Loucy (cell line): Measurements from ENCODE around the gene MDM2.
"Not testable (repeated sequence)": the region's sequence is repeated elsewhere in the genome, so short reads cannot be mapped to it uniquely, and the experiment has no call there.

Experiments used
- H2AFZ ChIP-seq: fragments of 200-600 bp; sonication (generic); 2 replicates; pipeline ENCODE4 v1.6.0; 2016; ENCODE audit warnings: antibody characterized with exemption, mild to moderate bottlenecking, low read length, moderate library complexity
- H3F3A ChIP-seq: fragments of 200-600 bp; 2 replicates; pipeline ENCODE4 v1.6.0; 2016; ENCODE audit warnings: antibody characterized with exemption, low read depth, mild to moderate bottlenecking
- H3K27me3 ChIP-seq: fragments of 200-600 bp; sonication (generic); 2 replicates; pipeline ENCODE4 v1.6.1; 2014; ENCODE audit warnings: low read length, mild to moderate bottlenecking; ENCODE audit not compliant: insufficient read depth, poor library complexity, severe bottlenecking
- H3K36me3 ChIP-seq: fragments of 200-600 bp; sonication (generic); 2 replicates; pipeline ENCODE4 v1.6.1; 2016; ENCODE audit warnings: low read length; ENCODE audit not compliant: insufficient read depth
- H3K4me1 ChIP-seq: fragments of 200-600 bp; sonication (generic); 2 replicates; pipeline ENCODE4 v1.5.1; 2014; ENCODE audit warnings: low read length, mild to moderate bottlenecking; ENCODE audit not compliant: insufficient read depth, poor library complexity, severe bottlenecking
- H3K4me2 ChIP-seq: fragments of 200-600 bp; sonication (generic); 2 replicates; pipeline ENCODE4 v1.6.0; 2014; ENCODE audit warnings: antibody characterized with exemption, low read length, low read depth, mild to moderate bottlenecking; ENCODE audit not compliant: poor library complexity, severe bottlenecking
- H3K4me3 ChIP-seq: fragments of 200-600 bp; sonication (generic); 2 replicates; pipeline ENCODE4 v1.5.1; 2014; ENCODE audit warnings: low read length, mild to moderate bottlenecking, mixed read lengths; ENCODE audit not compliant: poor library complexity, severe bottlenecking
- H3K79me2 ChIP-seq: fragments of 200-600 bp; sonication (generic); 2 replicates; pipeline ENCODE4 v1.6.1; 2014; ENCODE audit warnings: low read length; ENCODE audit not compliant: insufficient read depth
- H3K9ac ChIP-seq: fragments of 200-600 bp; sonication (generic); 2 replicates; pipeline ENCODE4 v1.6.0; 2014; ENCODE audit warnings: mild to moderate bottlenecking, low read depth, low read length, moderate library complexity; ENCODE audit not compliant: poor library complexity, severe bottlenecking
- H3K9me2 ChIP-seq: fragments of 200-600 bp; sonication (generic); replicated peaks from 2 replicates; pipeline ENCODE4 v1.6.1; 2016; ENCODE audit warnings: low read depth, low read length, mixed read lengths
- H3K9me3 ChIP-seq: fragments of 200-600 bp; sonication (generic); 2 replicates; pipeline ENCODE4 v1.6.1; 2014; ENCODE audit warnings: mild to moderate bottlenecking, antibody characterized with exemption, low read length, low read depth; ENCODE audit not compliant: insufficient read depth
- H4K20me1 ChIP-seq: fragments of 200-600 bp; sonication (generic); 2 replicates; pipeline ENCODE4 v1.6.0; 2014; ENCODE audit warnings: antibody characterized with exemption, low read length, mild to moderate bottlenecking; ENCODE audit not compliant: insufficient read depth, poor library complexity, severe bottlenecking
- EZH2phosphoT487 ChIP-seq: fragments of 200-600 bp; IDR thresholded peaks from 2 replicates; pipeline ENCODE4 v1.6.1; 2018; ENCODE audit warnings: antibody characterized with exemption, mild to moderate bottlenecking, moderate library complexity, borderline replicate concordance
- TF ChIP-seq, protein P1 (sequence below): fragments of 200-600 bp; sonication (generic); conservative IDR thresholded peaks from 2 replicates; pipeline ENCODE4 v1.5.1; 2014; ENCODE audit warnings: mild to moderate bottlenecking, antibody characterized with exemption, low read length

Gene MDM2

DNA sequence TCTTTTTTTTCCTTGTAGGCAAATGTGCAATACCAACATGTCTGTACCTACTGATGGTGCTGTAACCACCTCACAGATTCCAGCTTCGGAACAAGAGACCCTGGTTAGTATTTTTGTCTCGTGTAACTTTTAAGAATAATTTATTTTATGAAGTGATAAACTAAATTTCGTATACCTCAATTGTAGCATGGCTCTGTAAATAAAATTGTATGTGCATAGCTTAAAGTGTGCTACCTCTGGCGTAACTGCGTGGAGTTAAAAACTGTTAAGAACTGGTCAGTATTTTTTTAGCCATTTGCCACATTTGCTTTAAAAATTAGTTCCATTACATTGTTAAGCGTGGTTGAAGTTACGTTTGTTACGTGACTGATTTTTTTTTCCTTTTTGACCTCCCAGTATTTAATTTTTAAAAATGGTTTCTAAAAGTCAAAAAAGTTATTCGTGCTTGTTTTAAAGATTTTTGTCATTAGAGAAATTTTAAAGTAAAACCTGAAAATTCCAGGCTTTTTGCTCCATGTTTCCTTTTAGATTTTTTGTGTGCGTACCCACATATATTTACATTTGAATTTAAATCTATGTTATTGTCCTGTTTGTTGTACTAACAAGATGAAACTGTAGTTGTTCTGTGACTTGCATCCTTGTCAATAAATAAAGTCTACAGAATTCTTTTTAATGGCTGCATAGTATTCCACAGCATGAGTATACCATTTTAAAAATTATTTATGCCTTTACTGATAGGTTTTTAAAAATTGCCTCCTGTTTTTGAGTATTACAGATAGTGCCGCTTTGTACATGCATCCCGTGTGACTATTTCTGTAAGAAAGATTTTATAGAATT is 1.4 kb downstream of the MDM2 start:
- Histone ChIP-seq H3K27me3 (peaks cover 15% of the 10 kb centered on the region), H2AFZ (no peak overlapping the region), H3K4me1 (peaks cover 33% of the 10 kb centered on the region), H3K9me3 (no peaks in the 10 kb centered on the region; the same call in 1 of the 2 replicates), H3K36me3 (peaks cover 23% of the 10 kb centered on the region), H4K20me1 (peaks cover 45% of the 10 kb centered on the region), H3K79me2 (peaks cover 62% of the 10 kb centered on the region), H3F3A (peaks cover 5% of the 10 kb centered on the region; the same call in 1 of the 2 replicates), H3K4me2 (peak overlapping the region; percentile 85), H3K9me2 (no peaks in the 10 kb centered on the region), H3K9ac (peak overlapping the region; percentile 100), H3K4me3 (peak overlapping the region; percentile 86)
- no peak for TF ChIP-seq EZH2phosphoT487
- TF ChIP-seq, protein P1, sequence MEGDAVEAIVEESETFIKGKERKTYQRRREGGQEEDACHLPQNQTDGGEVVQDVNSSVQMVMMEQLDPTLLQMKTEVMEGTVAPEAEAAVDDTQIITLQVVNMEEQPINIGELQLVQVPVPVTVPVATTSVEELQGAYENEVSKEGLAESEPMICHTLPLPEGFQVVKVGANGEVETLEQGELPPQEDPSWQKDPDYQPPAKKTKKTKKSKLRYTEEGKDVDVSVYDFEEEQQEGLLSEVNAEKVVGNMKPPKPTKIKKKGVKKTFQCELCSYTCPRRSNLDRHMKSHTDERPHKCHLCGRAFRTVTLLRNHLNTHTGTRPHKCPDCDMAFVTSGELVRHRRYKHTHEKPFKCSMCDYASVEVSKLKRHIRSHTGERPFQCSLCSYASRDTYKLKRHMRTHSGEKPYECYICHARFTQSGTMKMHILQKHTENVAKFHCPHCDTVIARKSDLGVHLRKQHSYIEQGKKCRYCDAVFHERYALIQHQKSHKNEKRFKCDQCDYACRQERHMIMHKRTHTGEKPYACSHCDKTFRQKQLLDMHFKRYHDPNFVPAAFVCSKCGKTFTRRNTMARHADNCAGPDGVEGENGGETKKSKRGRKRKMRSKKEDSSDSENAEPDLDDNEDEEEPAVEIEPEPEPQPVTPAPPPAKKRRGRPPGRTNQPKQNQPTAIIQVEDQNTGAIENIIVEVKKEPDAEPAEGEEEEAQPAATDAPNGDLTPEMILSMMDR: no peak

DNA sequence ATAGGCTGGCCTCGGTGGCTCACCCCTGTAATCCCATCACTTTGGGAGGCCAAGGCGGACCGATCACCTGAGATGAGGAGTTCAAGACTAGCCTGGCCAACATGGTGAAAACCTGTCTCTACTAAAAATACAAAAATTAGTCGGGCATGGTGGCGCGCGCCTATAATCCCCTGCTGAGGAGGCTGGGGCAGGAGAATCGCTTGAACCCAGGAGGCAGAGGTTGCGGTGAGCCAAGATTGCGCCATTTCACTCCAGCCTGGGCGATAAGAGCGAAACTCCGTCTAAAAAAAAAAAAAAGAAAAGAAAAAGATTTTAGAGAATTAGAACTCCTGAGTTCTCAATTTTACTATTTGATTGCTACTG is 2.0 kb downstream of the MDM2 start:
- Histone ChIP-seq H3K79me2 (peaks cover 68% of the 10 kb centered on the region), H3K36me3 (peaks cover 29% of the 10 kb centered on the region), H4K20me1 (peaks cover 51% of the 10 kb centered on the region), H3K27me3 (peaks cover 15% of the 10 kb centered on the region), H3K4me1 (peaks cover 34% of the 10 kb centered on the region), H3K4me3 (peak overlapping the region; percentile 86), H3K4me2 (peak overlapping the region; percentile 85)
- H3K9me3 ChIP-seq, H2AFZ ChIP-seq, H3K9me2 ChIP-seq, H3F3A ChIP-seq, H3K9ac ChIP-seq: not testable (repeated sequence)

DNA sequence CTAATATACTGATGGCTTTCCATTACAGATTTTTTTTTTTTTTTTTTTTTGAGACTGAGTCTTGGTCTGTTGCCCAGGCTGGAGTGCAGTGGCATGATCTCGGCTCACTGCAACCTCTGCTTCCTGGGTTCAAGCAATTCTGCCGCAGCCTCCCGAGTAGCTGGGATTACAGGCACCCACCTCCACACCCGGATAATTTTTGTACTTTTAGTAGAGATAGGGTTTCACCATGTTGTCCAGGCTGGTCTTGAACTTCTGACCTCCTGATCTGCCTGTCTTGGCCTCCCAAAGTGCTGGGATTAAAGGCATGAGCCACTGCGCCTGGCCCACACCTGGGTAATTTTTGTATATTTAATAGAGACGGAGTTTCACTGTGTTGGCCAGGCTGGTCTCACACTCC is 3.6 kb downstream of the MDM2 start:
- H3K79me2 ChIP-seq: peaks cover 84% of the 10 kb centered on the region
- H3K9me2 ChIP-seq, H3K9me3 ChIP-seq, H3K9ac ChIP-seq, H2AFZ ChIP-seq, H3F3A ChIP-seq: not testable (repeated sequence)
- peaks cover 65% of the 10 kb centered on the region for H4K20me1 ChIP-seq
- peaks cover 15% of the 10 kb centered on the region for H3K27me3 ChIP-seq
- peaks cover 39% of the 10 kb centered on the region for H3K4me1 ChIP-seq
- peaks cover 38% of the 10 kb centered on the region for H3K36me3 ChIP-seq
- H3K4me2 ChIP-seq: peak overlapping the region; percentile 85
- peak overlapping the region; percentile 45 for H3K4me3 ChIP-seq

DNA sequence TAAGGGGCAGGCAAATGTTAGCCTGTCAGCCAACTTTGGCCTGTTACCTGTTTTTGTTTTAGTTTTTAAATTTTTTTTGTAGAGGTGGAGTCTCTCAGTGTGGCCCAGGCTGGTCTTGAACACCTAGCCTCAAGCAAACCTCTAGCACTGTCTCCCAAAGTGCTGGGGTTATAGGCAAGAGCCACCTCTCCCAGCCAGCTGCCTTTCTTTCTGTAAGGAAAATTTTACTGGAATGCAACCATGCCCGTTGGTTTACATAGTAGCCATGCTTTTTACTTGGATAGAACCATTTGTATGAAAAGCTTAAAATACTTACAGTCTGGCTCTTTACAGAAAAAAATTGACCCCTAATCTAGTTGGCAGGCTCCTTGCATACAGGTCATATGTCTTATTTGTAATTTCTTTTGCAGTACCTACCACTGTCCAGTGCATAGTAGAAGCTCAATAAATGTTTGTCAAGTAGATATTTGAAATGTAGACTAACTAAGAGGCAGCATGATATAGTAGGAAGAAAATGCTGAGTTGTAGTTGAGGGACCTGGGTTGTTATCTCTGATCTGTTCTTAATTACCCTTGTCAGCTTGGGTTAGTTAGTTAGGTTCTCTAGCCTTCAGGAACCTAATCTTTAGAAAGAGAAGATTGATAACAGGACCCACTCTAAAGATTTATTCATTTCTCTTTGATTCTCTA is 4.7 kb downstream of the MDM2 start:
- peak overlapping the region; percentile 85 for H3K4me2 ChIP-seq
- no peak overlapping the region for H3K9ac ChIP-seq
- no peaks in the 10 kb centered on the region for H3K9me2 ChIP-seq
- H2AFZ ChIP-seq: no peak overlapping the region
- H3K36me3 ChIP-seq: peaks cover 47% of the 10 kb centered on the region
- H3K27me3 ChIP-seq: peaks cover 15% of the 10 kb centered on the region
- TF ChIP-seq, protein P1: no peak
- TF ChIP-seq EZH2phosphoT487: no peak
- peaks cover 3% of the 10 kb centered on the region; the same call in 1 of the 2 replicates for H3F3A ChIP-seq
- H3K79me2 ChIP-seq: peaks cover 93% of the 10 kb centered on the region
- H4K20me1 ChIP-seq: peaks cover 72% of the 10 kb centered on the region
- peaks cover 36% of the 10 kb centered on the region for H3K4me1 ChIP-seq
- peak overlapping the region; percentile 49 for H3K4me3 ChIP-seq
- H3K9me3 ChIP-seq: no peaks in the 10 kb centered on the region; the same call in 1 of the 2 replicates
